DMS153 treated with DMSO at 0.1 percent for 48 hours (cell line): Measurements from ENCODE around the gene ADCYAP1.
"Not testable (repeated sequence)": the region's sequence is repeated elsewhere in the genome, so short reads cannot be mapped to it uniquely, and the experiment has no call there.

ENCODE experiments used
- DNase-seq: peaks from one replicate; lab custom pipeline; 2025; ENCODE audit not compliant: unreplicated experiment; lab: John Stamatoyannopoulos, UW

The ADCYAP1 gene

DNA sequence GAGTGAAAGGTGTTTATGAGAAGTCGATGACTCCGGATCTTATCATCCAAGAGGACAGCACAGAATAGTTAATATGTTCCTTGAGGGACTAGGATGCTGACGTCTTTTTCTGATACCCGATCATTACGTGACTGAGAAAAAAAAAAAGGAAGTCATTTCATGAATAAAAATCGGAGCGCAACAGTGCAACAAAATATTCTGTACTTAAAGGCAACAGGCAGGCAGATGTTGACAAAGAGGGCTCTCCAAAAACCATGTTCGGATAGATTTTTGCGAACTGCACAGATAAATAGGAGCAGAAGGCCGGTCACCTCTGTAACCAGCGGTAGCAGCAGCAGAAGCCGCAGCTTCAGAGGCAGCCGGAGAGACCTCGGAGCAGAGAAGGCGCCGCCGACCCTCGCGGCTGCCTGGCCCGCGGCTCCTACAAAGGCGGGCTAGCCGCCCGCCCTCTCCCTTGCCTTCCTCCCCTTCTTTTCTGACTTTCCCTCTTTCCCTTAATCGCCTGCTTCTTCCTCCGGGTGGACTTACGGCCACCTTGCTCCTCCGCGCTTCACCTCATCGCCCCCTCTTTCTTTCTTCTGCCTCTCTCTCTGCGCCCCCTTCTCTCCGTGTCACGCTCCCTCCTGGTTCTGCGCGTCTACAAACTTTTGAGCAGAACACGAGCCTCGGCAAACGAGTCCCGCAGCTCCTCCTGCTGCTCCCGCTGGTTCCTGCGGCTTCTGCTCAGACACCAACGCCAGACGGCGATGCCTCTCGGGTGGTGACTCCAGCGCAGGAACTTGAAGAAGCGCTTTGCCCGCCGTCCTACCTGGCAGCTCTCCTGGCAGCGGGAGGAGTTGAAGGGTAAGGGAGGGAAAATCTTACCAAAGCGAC lies at the start of gene ADCYAP1:
ADCYAP1 (plus strand) TSS at position 654 of the 873 bp plus-strand sequence. CDS start 516 bp downstream, outside the sequence.
- peak; percentile 26 for DNase-seq

DNA sequence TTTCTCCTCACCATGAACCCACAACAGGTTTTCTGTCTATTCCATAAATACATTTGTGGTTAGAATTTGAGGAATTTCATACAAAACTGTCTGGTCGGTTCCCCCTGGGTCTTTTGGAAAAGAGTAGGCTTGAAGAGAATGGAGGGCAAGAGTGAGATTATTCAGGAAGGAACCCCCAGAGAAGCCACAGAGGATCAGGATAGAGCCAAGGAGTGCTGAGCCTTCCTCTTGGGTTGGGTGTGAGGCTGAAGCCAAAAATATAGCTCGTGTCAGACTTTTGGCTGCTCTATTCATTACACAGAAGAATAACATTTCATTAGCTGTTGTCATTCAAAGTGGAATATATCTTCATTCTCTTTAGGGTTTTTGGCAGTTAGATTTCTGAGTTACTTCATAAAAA lies 46.7 kb upstream of the ADCYAP1 start:
- no peak for DNase-seq

DNA sequence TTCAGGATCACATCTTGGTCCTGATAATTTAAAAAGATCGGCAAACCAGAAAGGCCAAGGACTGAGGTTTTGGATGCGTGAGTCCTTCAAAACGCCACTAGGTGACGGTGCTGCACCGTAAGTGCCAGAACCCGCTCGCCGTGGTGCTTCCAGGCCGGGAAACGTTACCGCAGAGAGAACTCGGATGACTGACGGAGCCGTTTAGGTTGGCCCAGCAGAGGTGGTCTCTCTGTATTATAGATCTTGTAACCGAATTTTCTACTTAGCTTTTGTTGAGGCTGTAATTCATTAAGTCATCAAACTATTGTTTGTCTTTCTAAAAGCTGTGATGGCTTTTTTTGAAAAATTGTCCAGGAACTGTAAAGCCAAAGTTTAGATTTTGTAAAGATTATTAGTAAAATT lies 39.8 kb upstream of the ADCYAP1 start:
- peak; percentile 11 for DNase-seq

- no peak for DNase-seq
Measured at GRCh38 chr18:867257-867656, 37.4 kb upstream of the ADCYAP1 start.

DNA sequence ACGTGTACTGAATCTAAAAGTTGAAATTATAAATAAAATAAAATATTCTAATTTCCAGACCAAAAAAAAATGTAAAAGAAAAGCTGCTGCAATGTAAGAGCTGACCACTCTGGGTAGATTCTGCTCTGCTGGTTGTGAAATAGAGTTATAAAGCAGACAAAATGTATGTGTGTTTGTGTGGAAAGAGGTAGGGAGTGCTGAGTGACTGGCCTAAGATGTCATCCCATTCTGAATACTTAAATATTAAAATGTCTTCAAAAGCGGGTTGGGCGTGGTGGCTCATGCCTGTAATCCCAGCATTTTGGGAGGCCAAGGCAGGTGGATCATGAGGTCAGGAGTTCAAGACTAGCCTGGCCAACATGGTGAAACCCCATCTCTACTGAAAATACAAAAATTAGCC lies 31.2 kb upstream of the ADCYAP1 start:
- not testable (repeated sequence) for DNase-seq

- no peak for DNase-seq
Measured at GRCh38 chr18:875912-876311, 28.8 kb upstream of the ADCYAP1 start.

GRCh38 chr18:877238-877637 lies 27.4 kb upstream of the ADCYAP1 start:
- no peak for DNase-seq

DNA sequence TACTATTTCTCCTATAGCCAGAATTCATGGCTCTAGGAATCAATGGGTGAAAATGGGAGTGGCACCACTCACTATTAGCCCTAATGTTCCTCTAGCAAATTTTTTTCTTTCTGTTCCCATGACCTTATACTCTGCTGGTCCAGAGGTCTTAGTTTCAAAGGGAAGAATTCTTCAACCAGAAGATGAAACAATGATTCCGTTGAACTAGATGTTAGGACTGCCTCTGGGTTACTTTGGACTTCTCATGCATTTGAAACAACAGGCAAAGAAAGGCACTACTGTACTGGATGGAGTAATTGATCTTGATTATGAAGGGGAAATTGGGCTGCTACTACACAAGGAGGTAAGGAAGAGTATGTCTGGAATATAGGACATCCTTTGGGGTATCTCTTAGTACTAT lies 18.6 kb upstream of the ADCYAP1 start:
- DNase-seq: no peak

- no peak for DNase-seq
Measured at GRCh38 chr18:887716-888115, 17.0 kb upstream of the ADCYAP1 start.

GRCh38 chr18:892316-892715 lies 12.4 kb upstream of the ADCYAP1 start:
- DNase-seq: no peak

DNA sequence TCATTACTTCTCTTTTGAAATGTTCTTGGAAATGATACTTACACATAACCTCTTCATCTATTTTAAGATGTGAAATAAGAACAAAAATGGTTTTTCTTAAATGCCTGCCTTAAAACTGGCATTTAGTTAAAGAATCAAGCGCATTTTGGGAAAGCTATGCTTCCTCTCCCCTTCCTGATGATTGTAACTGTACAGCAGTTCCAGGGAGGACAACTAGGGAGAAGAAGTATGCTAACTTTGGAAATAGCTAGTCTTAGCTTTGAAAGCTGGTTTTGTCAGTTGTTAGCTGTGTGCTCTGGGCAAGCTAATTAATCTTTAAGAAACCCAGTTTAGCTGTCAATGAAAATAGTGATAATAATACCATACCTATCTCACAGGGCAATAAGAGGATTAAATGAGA lies 8.4 kb upstream of the ADCYAP1 start:
- DNase-seq: no peak

DNA sequence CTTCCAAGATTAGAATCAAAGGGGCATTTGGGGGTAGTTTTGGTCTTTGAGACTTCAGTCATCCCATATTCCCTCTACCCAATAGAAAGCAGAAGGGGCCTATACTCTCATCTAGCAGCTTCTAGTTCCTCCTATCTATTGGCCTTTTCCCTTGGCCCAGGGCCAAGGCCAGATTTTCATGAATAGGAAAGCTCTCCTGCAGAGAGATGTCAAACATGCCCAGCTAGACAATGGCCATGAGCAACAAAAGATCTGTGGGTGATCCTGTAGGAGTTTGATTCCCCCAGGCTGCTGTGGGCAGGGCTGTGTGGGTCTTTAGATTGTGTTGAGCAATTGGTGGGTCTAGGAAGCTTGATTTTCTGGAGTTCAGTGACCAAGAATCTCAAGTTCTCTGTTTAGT lies 2.9 kb upstream of the ADCYAP1 start:
- DNase-seq: peak; percentile 43

DNA sequence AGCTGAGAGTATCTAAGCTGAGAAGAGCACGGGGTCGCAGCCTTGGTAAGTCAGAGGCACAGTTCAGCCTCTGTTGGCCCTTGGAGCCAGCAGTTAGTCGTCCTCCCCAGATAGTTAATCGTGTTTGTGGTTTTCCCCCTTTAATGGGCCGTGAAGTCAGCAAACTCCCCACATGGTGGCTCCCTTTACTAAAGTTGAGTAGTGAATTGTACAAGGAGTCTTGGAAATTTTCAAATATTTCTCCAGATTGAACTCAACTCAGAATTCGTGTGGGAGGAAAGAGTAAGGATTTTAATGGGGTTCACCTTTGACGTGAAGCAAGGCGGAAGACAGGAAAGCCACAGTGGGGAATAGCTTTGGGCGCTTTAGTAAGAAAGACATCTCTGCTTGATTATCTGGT lies 2.4 kb upstream of the ADCYAP1 start:
- no peak for DNase-seq

DNA sequence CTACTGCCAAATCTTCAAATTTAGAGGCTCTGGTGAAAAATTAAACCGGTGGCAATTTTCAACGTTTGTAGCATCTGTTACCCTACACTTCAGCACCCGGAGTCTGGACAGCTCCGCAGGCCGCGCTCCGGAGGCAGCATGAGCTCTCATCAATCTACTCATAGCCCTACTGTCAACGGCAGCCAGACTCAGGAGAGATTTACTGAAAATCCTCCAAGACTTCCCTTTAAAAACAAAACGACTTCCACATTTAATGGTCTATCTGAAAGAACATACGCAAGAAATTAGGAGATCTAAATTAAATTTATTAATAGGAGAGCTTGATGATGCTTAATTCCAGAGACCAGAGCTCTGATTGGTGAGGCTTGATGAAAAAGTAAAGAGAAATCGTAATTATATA lies 970 bp upstream of the ADCYAP1 start:
- DNase-seq: no peak

- DNase-seq: no peak
Measured at GRCh38 chr18:905307-905947, 756 bp downstream of the ADCYAP1 start.

GRCh38 chr18:905948-906415 lies 1.3 kb downstream of the ADCYAP1 start:
- no peak for DNase-seq

DNA sequence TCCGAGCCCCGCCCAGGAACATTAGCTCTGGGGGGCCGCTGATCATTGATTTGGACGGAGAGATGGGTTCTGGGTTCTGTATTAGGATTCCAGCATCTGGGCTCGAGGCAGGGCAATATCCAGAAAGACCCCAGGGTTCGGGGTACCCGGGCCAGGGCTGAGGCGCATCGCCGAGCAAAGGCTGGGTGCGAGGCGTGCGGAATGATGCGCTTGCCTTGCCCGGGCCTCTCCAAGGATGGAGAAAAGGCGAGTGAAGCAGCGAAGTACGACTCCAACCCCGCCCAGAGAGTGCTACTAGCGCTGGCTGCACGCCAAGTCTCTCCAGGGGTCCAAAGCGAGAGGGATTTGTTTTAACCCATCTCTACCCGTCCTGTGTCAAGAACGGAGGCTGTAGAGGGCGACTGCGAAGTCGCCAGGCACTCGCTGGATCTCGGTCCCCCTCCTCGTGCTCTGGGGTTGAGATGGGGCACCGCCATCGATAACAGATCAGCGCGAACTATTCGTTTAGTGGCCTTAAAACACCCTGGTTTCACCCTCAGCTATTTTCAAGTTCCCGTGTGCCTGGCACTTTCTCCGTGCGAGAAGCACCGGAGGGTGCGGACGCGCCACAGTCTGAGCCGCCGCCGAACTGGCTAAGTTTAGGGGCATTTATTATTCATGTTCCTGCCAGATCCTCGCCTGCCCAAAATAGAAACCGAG lies 1.9 kb downstream of the ADCYAP1 start:
- no peak for DNase-seq

DNA sequence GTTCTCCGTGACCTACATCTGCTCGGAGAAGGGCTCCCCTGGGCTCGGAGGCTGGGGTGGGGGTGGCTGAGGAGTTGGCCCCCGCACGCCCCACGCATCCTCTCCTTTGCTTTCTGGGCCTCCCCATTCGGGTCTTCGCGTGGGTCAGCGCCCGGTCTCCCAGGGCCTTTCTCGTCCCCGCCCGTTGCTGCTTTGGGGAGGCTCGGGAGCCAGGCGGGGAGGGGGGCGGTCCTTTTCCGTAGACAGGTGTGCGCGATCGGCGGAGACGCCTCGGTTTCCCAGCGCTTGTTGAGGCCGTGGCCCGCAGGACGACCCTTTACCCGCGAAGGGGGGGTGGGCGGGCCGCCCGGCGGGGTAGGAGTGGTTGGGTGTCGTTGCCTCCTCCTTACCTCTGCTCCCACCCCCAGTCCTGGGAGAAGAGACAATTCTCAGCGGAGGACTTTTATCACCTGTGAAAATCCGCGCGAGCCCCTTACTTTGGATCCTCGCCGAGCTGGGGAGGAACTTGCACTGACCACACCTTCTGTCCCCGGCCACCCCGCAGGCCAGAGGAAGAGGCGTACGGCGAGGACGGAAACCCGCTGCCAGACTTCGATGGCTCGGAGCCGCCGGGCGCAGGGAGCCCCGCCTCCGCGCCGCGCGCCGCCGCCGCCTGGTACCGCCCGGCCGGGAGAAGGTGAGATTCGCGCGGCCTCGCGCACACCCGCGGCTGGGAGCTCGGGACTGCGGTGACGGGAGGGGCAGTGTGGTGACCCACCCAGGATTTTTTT lies 2.6 kb downstream of the ADCYAP1 start:
- DNase-seq: no peak

DNA sequence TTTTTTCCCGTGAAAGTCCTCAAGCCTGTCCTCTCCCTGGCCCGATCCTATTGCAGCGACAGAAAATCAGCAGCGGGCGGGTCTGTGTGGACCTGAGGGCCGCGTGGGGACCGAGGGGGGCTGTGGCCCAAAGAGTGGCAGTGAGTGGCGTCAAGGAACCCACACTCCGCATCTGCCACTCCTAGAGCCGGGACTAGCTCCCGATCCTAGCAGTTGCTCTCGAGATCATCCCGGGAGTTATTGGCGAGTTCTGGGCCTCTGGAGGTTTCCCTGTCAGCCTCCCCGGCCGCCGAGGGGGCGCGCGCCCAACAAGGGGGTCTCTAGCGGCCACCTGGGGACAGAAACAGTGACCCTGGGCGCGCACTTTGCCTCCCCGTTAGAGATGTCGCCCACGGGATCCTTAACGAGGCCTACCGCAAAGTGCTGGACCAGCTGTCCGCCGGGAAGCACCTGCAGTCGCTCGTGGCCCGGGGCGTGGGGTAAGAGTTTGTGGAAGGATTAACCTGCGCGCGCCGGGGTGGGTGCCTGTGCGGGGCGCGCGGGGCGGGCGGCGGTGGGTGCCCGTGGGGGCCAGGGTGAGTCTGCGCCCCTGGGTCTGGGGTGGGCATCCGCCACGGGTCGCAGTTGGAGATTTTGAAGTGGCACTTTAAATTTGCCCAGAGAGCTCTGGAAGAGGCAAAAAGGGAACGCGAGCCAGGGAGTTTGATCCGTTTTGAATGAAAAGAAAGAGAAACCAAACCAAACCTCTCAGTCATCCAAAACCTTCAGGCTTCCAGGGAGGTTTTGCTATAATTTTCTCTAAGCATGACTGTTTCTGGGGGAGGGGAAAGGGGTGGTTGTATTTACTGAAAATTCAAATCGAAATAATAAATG lies 3.5 kb downstream of the ADCYAP1 start:
- no peak for DNase-seq
